ENCODE data around the gene OR13C8. TPM values are rescaled to one million over a fixed set of nuclear protein-coding genes. Genes with fewer than 3 reads are reported as not detected.

OR13C8 gene
- polyA plus RNA-seq, 1 donor (not counting 4 experiments of a cell fraction or from before 2014, with no cell fraction given) = not detected

DNA sequence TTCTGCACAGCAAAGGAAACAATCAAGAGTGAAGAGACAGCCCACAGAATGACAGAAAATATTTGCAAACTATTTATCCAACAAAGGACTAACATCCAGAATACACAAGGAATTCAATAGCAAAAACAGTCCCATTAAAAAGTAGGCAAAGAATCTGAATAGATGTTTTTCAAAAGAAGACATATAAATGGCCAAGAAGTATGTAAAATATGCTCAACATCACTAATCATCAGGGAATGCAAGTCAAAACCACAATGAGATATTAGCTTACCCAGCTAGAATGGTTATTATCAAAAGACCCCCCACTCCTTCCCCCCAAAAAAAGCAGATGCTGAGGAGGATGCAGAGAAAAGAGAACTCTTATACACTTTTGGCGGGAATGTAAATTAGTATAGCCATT, 13.4 kb upstream of the OR13C8 start:
- H3K9me3 ChIP-seq (ENCODE audit: control insufficient read depth, low read depth, low read length) = no peaks in the 10 kb centered on the region
- H3K27me3 ChIP-seq (ENCODE audit: control insufficient read depth, extremely low read depth, insufficient read depth, low read length) = no peaks in the 10 kb centered on the region
- TF ChIP-seq, protein P1, sequence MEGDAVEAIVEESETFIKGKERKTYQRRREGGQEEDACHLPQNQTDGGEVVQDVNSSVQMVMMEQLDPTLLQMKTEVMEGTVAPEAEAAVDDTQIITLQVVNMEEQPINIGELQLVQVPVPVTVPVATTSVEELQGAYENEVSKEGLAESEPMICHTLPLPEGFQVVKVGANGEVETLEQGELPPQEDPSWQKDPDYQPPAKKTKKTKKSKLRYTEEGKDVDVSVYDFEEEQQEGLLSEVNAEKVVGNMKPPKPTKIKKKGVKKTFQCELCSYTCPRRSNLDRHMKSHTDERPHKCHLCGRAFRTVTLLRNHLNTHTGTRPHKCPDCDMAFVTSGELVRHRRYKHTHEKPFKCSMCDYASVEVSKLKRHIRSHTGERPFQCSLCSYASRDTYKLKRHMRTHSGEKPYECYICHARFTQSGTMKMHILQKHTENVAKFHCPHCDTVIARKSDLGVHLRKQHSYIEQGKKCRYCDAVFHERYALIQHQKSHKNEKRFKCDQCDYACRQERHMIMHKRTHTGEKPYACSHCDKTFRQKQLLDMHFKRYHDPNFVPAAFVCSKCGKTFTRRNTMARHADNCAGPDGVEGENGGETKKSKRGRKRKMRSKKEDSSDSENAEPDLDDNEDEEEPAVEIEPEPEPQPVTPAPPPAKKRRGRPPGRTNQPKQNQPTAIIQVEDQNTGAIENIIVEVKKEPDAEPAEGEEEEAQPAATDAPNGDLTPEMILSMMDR (optimal IDR thresholded peaks at IDR 0.05 in 1 of 3, IDR thresholded peaks at IDR 0.05 in 1 of 3, conservative IDR thresholded peaks at IDR 0.05 in 1 of 3; ENCODE audit: extremely low read depth in 1 of 3, insufficient read depth in 2 of 3, low read length in 3 of 3) = no peak
- TF ChIP-seq EZH2 (IDR thresholded peaks at IDR 0.05; ENCODE audit: low read length) = no peak
- H3K9ac ChIP-seq (ENCODE audit: control insufficient read depth, extremely low read depth, insufficient read depth, low read length) = no peak overlapping the region
- H4K20me1 ChIP-seq (ENCODE audit: control insufficient read depth, extremely low read depth, insufficient read depth, low read length) = no peaks in the 10 kb centered on the region
- no peaks in the 10 kb centered on the region for H3K4me1 ChIP-seq (ENCODE audit: control insufficient read depth, extremely low read depth, insufficient read depth, low read length)
- H2AFZ ChIP-seq (ENCODE audit: control insufficient read depth, low read length) = no peak overlapping the region
- no peaks in the 10 kb centered on the region for H3K79me2 ChIP-seq (ENCODE audit: control insufficient read depth, insufficient read depth, low read length)
- dilution Hi-C loops (cut with MboI; ENCODE audit: extremely low pct_ligation_motif_present, low sequenced_read_pairs) = no loop called here
- no peaks in the 10 kb centered on the region for H3K36me3 ChIP-seq (ENCODE audit: control insufficient read depth in 2 of 2, extremely low read depth in 1 of 2, insufficient read depth in 2 of 2, low read length in 2 of 2)
- DNase-seq (ENCODE audit: low read depth, low spot score) (no peak), FAIRE-seq (no peak)
- H3K4me2 ChIP-seq (ENCODE audit: control insufficient read depth, extremely low read depth, insufficient read depth, low read depth, low read length) = no peak overlapping the region
- no peak overlapping the region for H3K4me3 ChIP-seq (ENCODE audit: control insufficient read depth in 2 of 3, extremely low read depth in 1 of 3, insufficient read depth in 2 of 3, low read depth in 1 of 3, low read length in 3 of 3)
- no peaks in the 10 kb centered on the region for H3K9me1 ChIP-seq (ENCODE audit: control insufficient read depth, extremely low read depth, insufficient read depth, low read length)
- no peak overlapping the region for H3K27ac ChIP-seq (ENCODE audit: control insufficient read depth, insufficient read depth, low read length)

DNA sequence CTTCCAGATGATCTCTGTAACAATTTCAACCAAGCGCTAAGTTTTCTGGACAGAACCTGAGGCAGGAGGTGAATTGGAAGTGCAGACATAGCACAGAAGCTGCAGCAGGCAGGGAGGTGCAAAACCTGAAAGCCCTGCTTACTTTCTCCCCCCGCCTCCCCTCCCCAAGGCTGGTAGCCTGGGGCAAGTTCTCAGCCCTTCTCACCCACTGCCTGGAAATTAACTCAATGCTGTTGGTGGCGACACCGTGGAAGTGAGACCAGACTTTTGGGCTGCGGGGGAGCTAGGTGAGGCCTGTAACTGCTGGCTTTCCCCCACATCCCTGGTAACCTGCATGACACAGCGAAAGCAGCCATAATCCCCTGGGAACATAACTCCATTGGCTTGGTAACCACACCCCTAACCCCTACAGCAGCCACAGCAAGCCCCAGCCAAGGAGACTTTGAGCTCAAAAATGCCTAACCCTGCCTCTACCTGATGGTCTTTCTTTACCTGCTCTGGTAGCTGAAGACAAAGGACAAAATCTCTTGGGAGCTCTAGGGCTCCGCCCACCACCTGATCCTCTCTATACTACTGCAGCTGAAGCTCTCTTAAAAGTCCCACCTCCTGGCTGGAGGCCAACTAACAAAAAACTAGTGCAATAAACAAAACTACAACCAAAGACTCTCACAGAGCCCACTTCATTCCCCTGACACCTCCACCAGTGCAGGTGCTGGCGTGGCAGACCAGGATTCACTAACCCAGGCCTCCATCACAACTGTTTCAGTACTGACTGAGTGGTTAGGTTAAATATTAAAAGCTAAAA, 11.9 kb upstream of the OR13C8 start:
- dilution Hi-C loops (cut with MboI; ENCODE audit: extremely low pct_ligation_motif_present, low sequenced_read_pairs) = no loop called here
- FAIRE-seq = no peak

More for the DNA sequence above, 11.9 kb upstream of the OR13C8 start:
- Histone ChIP-seq H3K27me3 (ENCODE audit: control insufficient read depth, extremely low read depth, insufficient read depth, low read length) (no peaks in the 10 kb centered on the region), H3K9me1 (ENCODE audit: control insufficient read depth, extremely low read depth, insufficient read depth, low read length) (no peaks in the 10 kb centered on the region), H3K9ac (ENCODE audit: control insufficient read depth, extremely low read depth, insufficient read depth, low read length) (no peak overlapping the region), H3K9me3 (ENCODE audit: control insufficient read depth, low read depth, low read length) (no peaks in the 10 kb centered on the region), H3K4me3 (ENCODE audit: control insufficient read depth in 2 of 3, extremely low read depth in 1 of 3, insufficient read depth in 2 of 3, low read depth in 1 of 3, low read length in 3 of 3) (no peak overlapping the region), H4K20me1 (ENCODE audit: control insufficient read depth, extremely low read depth, insufficient read depth, low read length) (no peaks in the 10 kb centered on the region), H3K36me3 (ENCODE audit: control insufficient read depth in 2 of 2, extremely low read depth in 1 of 2, insufficient read depth in 2 of 2, low read length in 2 of 2) (no peaks in the 10 kb centered on the region), H3K27ac (ENCODE audit: control insufficient read depth, insufficient read depth, low read length) (no peak overlapping the region), H3K79me2 (ENCODE audit: control insufficient read depth, insufficient read depth, low read length) (no peaks in the 10 kb centered on the region), H2AFZ (ENCODE audit: control insufficient read depth, low read length) (no peak overlapping the region), H3K4me1 (ENCODE audit: control insufficient read depth, extremely low read depth, insufficient read depth, low read length) (no peaks in the 10 kb centered on the region), H3K4me2 (ENCODE audit: control insufficient read depth, extremely low read depth, insufficient read depth, low read depth, low read length) (no peak overlapping the region)
- DNase-seq (ENCODE audit: low read depth, low spot score) = no peak
- no peak for TF ChIP-seq EZH2 (IDR thresholded peaks at IDR 0.05; ENCODE audit: low read length)
- TF ChIP-seq, protein P1 (optimal IDR thresholded peaks at IDR 0.05 in 1 of 3, IDR thresholded peaks at IDR 0.05 in 1 of 3, conservative IDR thresholded peaks at IDR 0.05 in 1 of 3; ENCODE audit: extremely low read depth in 1 of 3, insufficient read depth in 2 of 3, low read length in 3 of 3) = no peak
